ENCODE data around the gene TTC39A.

GRCh38 chr1:51331206-51332100, 1.1 kb upstream of the TTC39A start:
- TF ChIP-seq ZNF274 (IDR thresholded peaks at IDR 0.05; ENCODE audit: low read depth, low read length) (no peak), YY1 (IDR thresholded peaks at IDR 0.05; ENCODE audit: insufficient read depth, insufficient read length) (no peak)

Measured in NT2/D1 (cell line).